ENCODE results near the gene ERCC4. TPM values are rescaled to one million over a fixed set of nuclear protein-coding genes. Genes with fewer than 3 reads are reported as not detected.

ERCC4 gene
- total and polyA plus RNA-seq, 2 experiments from 2014 or later = 7.5 to 20.1 TPM

DNA sequence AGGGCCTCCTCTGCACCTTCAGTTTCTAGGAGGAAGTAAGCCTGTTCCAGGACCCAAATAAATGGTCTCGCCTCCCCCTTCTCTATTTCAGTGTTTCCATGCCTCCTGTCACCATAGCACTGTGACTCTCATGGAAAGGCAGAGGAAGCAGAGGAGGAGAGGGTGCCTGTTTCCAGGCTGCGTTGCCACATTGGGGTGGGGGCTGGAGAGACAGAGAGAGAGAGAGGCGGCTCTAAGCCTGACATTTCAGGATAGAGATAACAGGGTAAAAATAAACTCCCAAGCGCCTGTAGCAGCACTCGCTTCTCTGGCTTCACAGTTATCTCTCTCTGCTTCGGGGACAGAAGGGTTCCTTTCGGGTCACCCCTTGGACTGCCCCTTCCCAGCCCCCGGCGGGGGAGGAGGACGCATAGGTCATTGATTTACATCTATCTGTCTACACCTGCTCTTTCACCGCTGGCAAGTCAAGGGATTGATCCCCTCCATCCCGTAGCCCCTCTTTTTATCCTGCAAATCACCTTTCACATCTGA lies 80.0 kb downstream of the ERCC4 start:
- no peak overlapping the region for H3K4me2 ChIP-seq (ENCODE audit: unreplicated experiment)
- H3K9me2 ChIP-seq (ENCODE audit: insufficient read depth) = no peaks in the 10 kb centered on the region
- 80 to 81% methylated on average over 12 of the region's 12 CpGs for WGBS, 2 experiments (ENCODE audit: low coverage in 1 of 2, low lambda C conversion rate in 2 of 2, missing lambda C conversion rate in 2 of 2)
- H3K27ac ChIP-seq = no peak overlapping the region
- H3K4me1 ChIP-seq (ENCODE audit: insufficient read depth) = peaks cover 7% of the 10 kb centered on the region
- no peaks in the 10 kb centered on the region for H3K79me2 ChIP-seq (ENCODE audit: insufficient read depth)
- no peaks in the 10 kb centered on the region for H3K9me3 ChIP-seq (ENCODE audit: low read depth)
- no peaks in the 10 kb centered on the region for H4K20me1 ChIP-seq (ENCODE audit: insufficient read depth)
- 0 out of 2 replicates have a peak, but pooled peaks cover 8% of the 10 kb centered on the region for H3F3A ChIP-seq (ENCODE audit: insufficient read depth)
- no peaks in the 10 kb centered on the region for H3K36me3 ChIP-seq (ENCODE audit: low read depth)
- H3K27me3 ChIP-seq (replicated peaks; ENCODE audit: insufficient read depth) = no peaks in the 10 kb centered on the region
- H3K4me3 ChIP-seq = no peak overlapping the region
- DNase-seq = no peak
- no peak overlapping the region for H2AFZ ChIP-seq
- H3K9ac ChIP-seq = no peak overlapping the region
- in situ Hi-C loops (cut with MboI) = loop anchor here (10.0 kb wide), 1 partner anchor 55 kb away; no protein-coding TSS in a partner anchor
- TF ChIP-seq EZH2phosphoT487 (IDR thresholded peaks at IDR 0.05; ENCODE audit: insufficient read depth, low read depth) = no peak
- no peak for TF ChIP-seq EZH2 (IDR thresholded peaks at IDR 0.05; ENCODE audit: insufficient read depth, poor library complexity, severe bottlenecking)

DNA sequence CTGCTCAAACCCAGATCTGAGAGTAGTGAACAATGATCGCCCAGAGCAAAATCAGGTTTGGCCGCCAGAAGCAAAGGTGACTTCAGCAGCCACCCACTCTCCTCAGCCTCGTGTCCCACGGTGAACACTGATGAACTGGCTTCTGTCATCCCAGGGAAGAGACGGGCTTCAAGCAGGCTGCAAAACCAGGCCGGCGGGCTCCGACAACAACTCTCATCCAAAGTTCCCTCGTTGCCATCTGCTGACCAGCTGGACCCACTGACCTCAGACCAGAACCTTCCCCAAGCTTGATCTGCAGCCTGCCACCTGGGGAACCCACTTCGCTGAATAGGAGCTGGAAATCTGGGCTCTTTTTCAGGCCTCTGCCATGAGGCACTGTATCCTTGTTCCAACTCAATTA lies 81.6 kb downstream of the ERCC4 start:
- 94 to 98% methylated on average over 10 of the region's 10 CpGs for WGBS, 2 experiments (ENCODE audit: low coverage in 1 of 2, low lambda C conversion rate in 2 of 2, missing lambda C conversion rate in 2 of 2)
- H2AFZ ChIP-seq = no peak overlapping the region
- H3K79me2 ChIP-seq (ENCODE audit: insufficient read depth) = no peaks in the 10 kb centered on the region
- H3K9me2 ChIP-seq (ENCODE audit: insufficient read depth) = no peaks in the 10 kb centered on the region
- TF ChIP-seq EZH2phosphoT487 (IDR thresholded peaks at IDR 0.05; ENCODE audit: insufficient read depth, low read depth) = no peak
- TF ChIP-seq EZH2 (IDR thresholded peaks at IDR 0.05; ENCODE audit: insufficient read depth, poor library complexity, severe bottlenecking) = no peak
- H3K4me1 ChIP-seq (ENCODE audit: insufficient read depth) = peaks cover 7% of the 10 kb centered on the region
- no peak overlapping the region for H3K4me3 ChIP-seq
- in situ Hi-C loops (cut with MboI) = loop anchor here (10.0 kb wide), 1 partner anchor 57 kb away; no protein-coding TSS in a partner anchor
- H3K9me3 ChIP-seq (ENCODE audit: low read depth) = no peaks in the 10 kb centered on the region
- H3F3A ChIP-seq (ENCODE audit: insufficient read depth) = 0 out of 2 replicates have a peak, but pooled peaks cover 8% of the 10 kb centered on the region
- no peak overlapping the region for H3K4me2 ChIP-seq (ENCODE audit: unreplicated experiment)
- no peaks in the 10 kb centered on the region for H3K36me3 ChIP-seq (ENCODE audit: low read depth)
- no peak overlapping the region for H3K9ac ChIP-seq
- H3K27me3 ChIP-seq (replicated peaks; ENCODE audit: insufficient read depth) = no peaks in the 10 kb centered on the region
- H3K27ac ChIP-seq = no peak overlapping the region
- DNase-seq = no peak
- H4K20me1 ChIP-seq (ENCODE audit: insufficient read depth) = no peaks in the 10 kb centered on the region

Other genes with a start within 250 kb of the ERCC4 start
- 2.1 and 3.1 TPM in 2 replicates for gene MRTFB, start 151.2 kb downstream of the ERCC4 start, total RNA-seq (2014; rRNA removed; shearing (Covaris generic))
- gene MRTFB, start 151.2 kb downstream of the ERCC4 start, polyA plus RNA-seq (2016; fragmentation: Nextera tagmentation; extraction: Ambion mirVana) = 4.0 and 5.1 TPM in 2 replicates